ENCODE data around the gene HOXC5. TPM values are rescaled to one million over a fixed set of nuclear protein-coding genes. Genes with fewer than 3 reads are reported as not detected.

The HOXC5 gene
- total RNA-seq, 1 experiment from 2014 or later, result 0.61 TPM

GRCh38 chr12:54008260-54008552 lies 24.6 kb upstream of the HOXC5 start:
- no peak overlapping the region for H2AFZ ChIP-seq
- H3F3A ChIP-seq (ENCODE audit: insufficient read depth, low read depth), result no peaks in the 10 kb centered on the region
- no peaks in the 10 kb centered on the region for H4K20me1 ChIP-seq (ENCODE audit: insufficient read depth)
- H3K4me2 ChIP-seq, result no peak overlapping the region
- intact Hi-C loops (cut with micrococcal nuclease; ENCODE audit: unreplicated experiment), result loop anchor here (5.0 kb wide), 2 partner anchors 306 to 369 kb away; no protein-coding TSS in a partner anchor
- BruUV-seq (replicated peaks), result no TSS peak
- H3K9me3 ChIP-seq (ENCODE audit: insufficient read depth, low read depth), result no peaks in the 10 kb centered on the region
- no peak for TF ChIP-seq CTCF (conservative IDR thresholded peaks at IDR 0.05)
- TF ChIP-seq EZH2 (IDR thresholded peaks at IDR 0.05; ENCODE audit: low read depth), result no peak
- ChIA-PET CTCF (interaction anchor here (1.0 to 1.3 kb wide), 2 partner anchors 9 to 193 kb away, joined by 4 to 12 read pairs; no protein-coding TSS in a partner anchor), POLR2A (ENCODE audit: unreplicated experiment) (interaction anchor here (0.6 kb wide), 1 partner anchor 756 kb away, joined by 3 read pairs; a partner anchor contains a TSS)
- no peaks in the 10 kb centered on the region for H3K9me2 ChIP-seq (ENCODE audit: insufficient read depth)
- no peak overlapping the region for H3K4me3 ChIP-seq
- H3K4me1 ChIP-seq (replicated peaks; ENCODE audit: insufficient read depth), result no peaks in the 10 kb centered on the region
- H3K27ac ChIP-seq, result no peak overlapping the region
- no peaks in the 10 kb centered on the region for H3K79me2 ChIP-seq (ENCODE audit: low read depth)
- no peaks in the 10 kb centered on the region for H3K36me3 ChIP-seq (ENCODE audit: low read depth)
- DNase-seq, result no peak
- no peaks in the 10 kb centered on the region for H3K27me3 ChIP-seq (ENCODE audit: insufficient read depth, low read depth)

GRCh38 chr12:54009171-54010052 lies 23.4 kb upstream of the HOXC5 start:
- ChIA-PET CTCF (interaction anchor here (0.5 to 1.3 kb wide), 6 partner anchors 8 to 370 kb away, joined by 3 to 12 read pairs (median 5); partner anchors contain the start of gene COPZ1), POLR2A (ENCODE audit: unreplicated experiment) (interaction anchor here (0.6 kb wide), 1 partner anchor 314 kb away, joined by 8 read pairs; no protein-coding TSS in a partner anchor)
- H3K9me2 ChIP-seq (ENCODE audit: insufficient read depth), result no peaks in the 10 kb centered on the region
- no peak for TF ChIP-seq CTCF (conservative IDR thresholded peaks at IDR 0.05)
- no peak for TF ChIP-seq EZH2 (IDR thresholded peaks at IDR 0.05; ENCODE audit: low read depth)
- DNase-seq, result no peak
- no peaks in the 10 kb centered on the region for H3K9me3 ChIP-seq (ENCODE audit: insufficient read depth, low read depth)
- no peaks in the 10 kb centered on the region for H4K20me1 ChIP-seq (ENCODE audit: insufficient read depth)
- no peak overlapping the region for H2AFZ ChIP-seq
- no peaks in the 10 kb centered on the region for H3K79me2 ChIP-seq (ENCODE audit: low read depth)
- no peaks in the 10 kb centered on the region for H3K36me3 ChIP-seq (ENCODE audit: low read depth)
- H3K27me3 ChIP-seq (ENCODE audit: insufficient read depth, low read depth), result no peaks in the 10 kb centered on the region
- no peak overlapping the region for H3K27ac ChIP-seq
- no peaks in the 10 kb centered on the region for H3F3A ChIP-seq (ENCODE audit: insufficient read depth, low read depth)
- no TSS peak for BruUV-seq (replicated peaks)
- H3K4me2 ChIP-seq, result no peak overlapping the region
- H3K4me3 ChIP-seq, result no peak overlapping the region
- no peaks in the 10 kb centered on the region for H3K4me1 ChIP-seq (replicated peaks; ENCODE audit: insufficient read depth)
- intact Hi-C loops (cut with micrococcal nuclease; ENCODE audit: unreplicated experiment), result loop anchor here (5.0 kb wide), 2 partner anchors 307 to 368 kb away; no protein-coding TSS in a partner anchor

- intact Hi-C loops (cut with micrococcal nuclease; ENCODE audit: unreplicated experiment), result no loop called here
- H3K27ac ChIP-seq, result no peak overlapping the region
Measured at GRCh38 chr12:54010053-54010971, 22.5 kb upstream of the HOXC5 start.

More at GRCh38 chr12:54010053-54010971, 22.5 kb upstream of the HOXC5 start:
- POLR2A ChIA-PET (ENCODE audit: unreplicated experiment), result no interaction called here
- no TSS peak for BruUV-seq (replicated peaks)
- no peaks in the 10 kb centered on the region for H3K9me2 ChIP-seq (ENCODE audit: insufficient read depth)
- no peaks in the 10 kb centered on the region for H3F3A ChIP-seq (ENCODE audit: insufficient read depth, low read depth)
- TF ChIP-seq CTCF (conservative IDR thresholded peaks at IDR 0.05), result no peak
- no peak for TF ChIP-seq EZH2 (IDR thresholded peaks at IDR 0.05; ENCODE audit: low read depth)
- CTCF ChIA-PET, result no interaction called here
- no peak for DNase-seq
- no peaks in the 10 kb centered on the region for H3K27me3 ChIP-seq (ENCODE audit: insufficient read depth, low read depth)
- no peak overlapping the region for H3K4me2 ChIP-seq
- no peak overlapping the region for H2AFZ ChIP-seq
- H3K4me1 ChIP-seq (replicated peaks; ENCODE audit: insufficient read depth), result no peaks in the 10 kb centered on the region
- H3K4me3 ChIP-seq, result no peak overlapping the region
- no peaks in the 10 kb centered on the region for H4K20me1 ChIP-seq (ENCODE audit: insufficient read depth)
- no peaks in the 10 kb centered on the region for H3K79me2 ChIP-seq (ENCODE audit: low read depth)
- H3K36me3 ChIP-seq (ENCODE audit: low read depth), result no peaks in the 10 kb centered on the region
- H3K9me3 ChIP-seq (ENCODE audit: insufficient read depth, low read depth), result no peaks in the 10 kb centered on the region
